HG03571 (cell line): ENCODE data around the gene PRTFDC1.
A peak's percentile ranks its signal among the peaks of the same experiment; 100 is the strongest.
"Not testable (repeated sequence)": the region's sequence is repeated elsewhere in the genome, so short reads cannot be mapped to it uniquely, and the experiment has no call there.

Experiments
- ATAC-seq: cut with Tn5 transposase; IDR thresholded peaks from one replicate; pipeline ENCODE4 v1.9.1; 2021; ENCODE audit not compliant: unreplicated experiment

PRTFDC1 gene

GRCh38 chr10:24849501-24850299 is 102.7 kb downstream of the PRTFDC1 start:
- no peak for ATAC-seq

- no peak for ATAC-seq
These were observed 103.4 kb downstream of the PRTFDC1 start for GRCh38 chr10:24849051-24849450.

GRCh38 chr10:24848195-24848594 is 104.2 kb downstream of the PRTFDC1 start:
- ATAC-seq = no peak

GRCh38 chr10:24847112-24848070 is 105.0 kb downstream of the PRTFDC1 start:
- ATAC-seq = no peak

GRCh38 chr10:24844742-24845141 is 107.7 kb downstream of the PRTFDC1 start:
- ATAC-seq = no peak

GRCh38 chr10:24843256-24843655 is 109.2 kb downstream of the PRTFDC1 start:
- ATAC-seq = no peak

- no peak for ATAC-seq
These were observed 109.5 kb downstream of the PRTFDC1 start for GRCh38 chr10:24842856-24843255.

- ATAC-seq = no peak
These were observed 110.9 kb downstream of the PRTFDC1 start for GRCh38 chr10:24841530-24841929.

GRCh38 chr10:24840784-24841183 is 111.6 kb downstream of the PRTFDC1 start:
- ATAC-seq = no peak

GRCh38 chr10:24837781-24838180 is 114.6 kb downstream of the PRTFDC1 start:
- not testable (repeated sequence) for ATAC-seq

- no peak for ATAC-seq
These were observed 117.5 kb downstream of the PRTFDC1 start for GRCh38 chr10:24834869-24835268.

GRCh38 chr10:24826009-24826408 is 126.4 kb downstream of the PRTFDC1 start:
- ATAC-seq = no peak

- no peak for ATAC-seq
These were observed 126.9 kb downstream of the PRTFDC1 start for GRCh38 chr10:24825551-24825950.

- ATAC-seq = no peak
These were observed 127.9 kb downstream of the PRTFDC1 start for GRCh38 chr10:24824536-24824935.

GRCh38 chr10:24824124-24824523 is 128.3 kb downstream of the PRTFDC1 start:
- ATAC-seq = no peak

GRCh38 chr10:24822590-24822989 is 129.8 kb downstream of the PRTFDC1 start:
- peak; percentile 56 for ATAC-seq

- no peak for ATAC-seq
These were observed 130.4 kb downstream of the PRTFDC1 start for GRCh38 chr10:24821986-24822385.

- ATAC-seq = no peak
These were observed 135.5 kb downstream of the PRTFDC1 start for GRCh38 chr10:24816868-24817396.

GRCh38 chr10:24814568-24815313 is 137.7 kb downstream of the PRTFDC1 start:
- ATAC-seq = no peak

- ATAC-seq = no peak
These were observed 138.6 kb downstream of the PRTFDC1 start for GRCh38 chr10:24813856-24814255.

- ATAC-seq = no peak
These were observed 146.1 kb downstream of the PRTFDC1 start for GRCh38 chr10:24806262-24806661.
